HG02571 (cell line): ENCODE results near the gene STARD9.
"Not testable (repeated sequence)": the region's sequence is repeated elsewhere in the genome, so short reads cannot be mapped to it uniquely, and the experiment has no call there.

Experiments used
- ATAC-seq: cut with Tn5 transposase; IDR thresholded peaks from one replicate; pipeline ENCODE4 v1.9.1; 2021; ENCODE audit warnings: mild to moderate bottlenecking, moderate library complexity; ENCODE audit not compliant: unreplicated experiment

STARD9 gene

GRCh38 chr15:42584031-42584765 is 8.8 kb downstream of the STARD9 start:
- ATAC-seq = no peak

DNA sequence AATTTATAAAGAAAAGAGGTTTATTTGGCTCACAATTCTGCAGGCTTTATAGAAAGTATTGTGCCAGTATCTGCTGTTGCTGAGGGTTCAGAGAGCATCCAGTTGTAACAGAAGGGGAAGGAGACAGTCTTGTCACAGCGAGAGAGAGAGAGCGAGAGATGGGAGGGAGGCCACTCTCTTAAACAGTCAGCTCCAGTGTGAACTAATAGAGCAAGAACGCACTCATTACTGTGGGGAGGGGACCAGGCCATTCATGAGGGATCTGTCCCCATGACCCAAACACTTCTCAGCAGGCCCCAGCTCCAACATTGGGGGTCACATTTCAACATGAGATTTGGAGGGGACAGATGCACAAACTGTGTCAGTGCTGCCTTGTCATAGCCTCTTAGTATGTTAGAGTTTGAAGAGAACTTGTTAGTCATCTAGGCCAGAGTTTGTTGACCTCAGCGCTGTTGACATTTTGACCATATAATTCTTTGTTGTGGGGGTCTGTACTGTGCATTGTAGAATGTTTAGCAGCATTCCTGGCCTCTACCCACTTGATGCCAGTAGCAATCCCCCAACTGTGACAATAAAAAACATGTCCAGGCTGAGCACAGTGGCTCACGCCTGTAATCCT is 15.3 kb downstream of the STARD9 start:
- ATAC-seq = no peak

GRCh38 chr15:42591238-42591934 is 16.0 kb downstream of the STARD9 start:
- no peak for ATAC-seq

DNA sequence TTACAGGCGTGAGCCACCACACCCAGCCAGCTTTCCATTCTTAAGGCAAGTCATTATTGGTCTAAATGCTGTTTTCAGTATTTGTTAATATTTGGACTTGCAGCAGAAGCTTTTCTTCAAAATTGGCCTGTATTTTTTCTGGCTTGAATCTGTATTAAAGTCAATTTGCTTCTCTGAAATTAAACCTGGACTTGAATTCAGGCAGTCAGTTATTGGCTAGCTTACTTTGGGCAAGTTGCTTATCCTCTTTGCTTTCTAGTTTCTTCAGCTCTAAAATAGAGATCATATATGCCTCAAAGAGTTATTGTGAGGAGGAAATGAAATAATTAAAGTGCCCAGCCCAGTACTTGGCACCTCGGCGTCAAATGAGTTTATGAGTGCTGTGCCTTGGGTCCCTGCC is 17.3 kb downstream of the STARD9 start:
- no peak for ATAC-seq

DNA sequence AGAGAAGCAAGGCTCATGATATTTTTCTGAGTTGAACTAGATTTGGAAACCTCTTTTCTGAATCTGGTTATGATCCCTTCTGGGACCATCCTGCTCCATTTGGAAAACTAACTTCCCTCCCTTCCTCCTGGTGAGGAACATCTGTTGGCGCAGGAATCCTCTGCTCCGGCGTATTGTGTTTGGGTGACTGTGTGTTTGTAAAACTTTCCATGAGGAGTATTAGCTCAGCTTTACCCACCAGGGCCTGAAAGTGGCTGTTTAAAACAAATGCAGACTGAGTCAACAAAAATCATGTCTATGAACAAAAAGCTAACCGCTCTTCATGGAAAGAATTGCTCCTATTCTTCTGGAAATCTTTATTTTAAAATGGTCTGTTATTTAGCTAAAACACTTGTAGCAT is 17.7 kb downstream of the STARD9 start:
- no peak for ATAC-seq

GRCh38 chr15:42594095-42594494 is 18.7 kb downstream of the STARD9 start:
- no peak for ATAC-seq

DNA sequence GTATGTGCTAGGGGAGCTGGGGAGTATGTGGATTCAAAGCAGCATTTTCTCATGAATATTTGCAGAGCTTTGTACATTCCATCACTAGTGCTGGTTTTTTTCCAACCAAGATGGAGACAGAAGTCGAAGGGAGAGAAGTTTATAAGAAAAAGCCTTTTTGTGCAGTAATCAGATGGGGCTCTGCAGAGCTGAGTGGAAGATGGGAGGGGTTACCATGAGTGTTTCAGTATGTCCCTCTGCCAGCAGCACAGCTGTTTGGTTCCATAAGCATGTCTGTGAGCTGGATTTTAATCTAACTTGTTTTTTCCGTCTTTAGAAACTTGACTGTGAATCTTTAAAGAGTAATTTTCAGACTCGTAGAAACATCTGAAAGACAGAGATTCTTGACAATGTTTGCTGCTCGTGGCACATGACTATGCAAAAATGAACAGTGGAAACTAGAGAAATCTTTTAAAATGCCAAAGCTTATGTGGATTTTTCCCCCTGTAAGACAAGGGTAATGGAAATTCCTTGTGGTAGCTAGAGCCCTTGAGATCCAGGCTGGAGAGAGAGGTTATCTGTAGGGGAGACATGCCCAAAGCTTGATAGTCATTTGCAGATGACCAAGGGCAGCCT is 20.3 kb downstream of the STARD9 start:
- ATAC-seq = no peak

GRCh38 chr15:42601316-42601715 is 25.9 kb downstream of the STARD9 start:
- ATAC-seq = not testable (repeated sequence)

DNA sequence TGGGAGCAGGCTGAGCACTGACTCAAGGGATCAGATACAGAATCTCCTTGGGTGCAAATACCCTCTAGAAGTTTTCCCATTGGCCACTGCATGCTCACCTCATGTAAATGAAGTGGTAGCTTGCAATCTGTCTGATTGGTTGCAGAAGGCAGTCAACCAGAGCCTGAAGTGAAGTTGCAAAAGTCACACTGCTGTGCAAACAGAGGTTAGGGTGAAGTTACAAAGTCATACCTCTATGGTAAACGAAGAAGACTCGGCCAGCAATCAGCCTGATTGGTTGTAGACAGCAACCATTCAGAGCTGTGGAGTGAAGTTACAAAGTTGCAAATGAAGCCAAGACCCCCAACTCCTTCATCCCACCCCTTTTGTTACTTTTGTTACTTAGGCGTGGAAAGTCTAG is 27.1 kb downstream of the STARD9 start:
- ATAC-seq = no peak

- no peak for ATAC-seq
Measured at GRCh38 chr15:42603978-42604377, 28.6 kb downstream of the STARD9 start.

- no peak for ATAC-seq
Measured at GRCh38 chr15:42604894-42605744, 29.7 kb downstream of the STARD9 start.

DNA sequence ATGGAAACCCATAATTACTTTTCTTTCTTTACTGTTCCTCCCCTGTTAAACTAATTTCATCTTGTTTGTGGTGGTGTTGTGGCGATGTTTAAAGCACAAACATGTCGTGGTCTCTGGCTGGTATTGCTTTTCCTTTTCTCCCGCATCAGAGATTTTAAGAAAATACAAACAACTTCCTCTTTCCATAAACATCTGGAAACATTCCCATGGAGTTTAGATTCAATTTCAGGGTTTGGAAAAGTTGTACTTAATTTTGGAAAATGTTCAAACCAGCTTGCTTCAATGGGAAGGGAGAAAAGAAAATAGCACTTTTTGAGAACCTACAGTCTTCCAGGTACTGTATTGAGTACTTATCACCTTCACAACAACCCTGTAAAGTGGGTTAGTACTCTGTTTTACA is 30.4 kb downstream of the STARD9 start:
- ATAC-seq = no peak

- no peak for ATAC-seq
Measured at GRCh38 chr15:42608110-42608531, 32.7 kb downstream of the STARD9 start.

DNA sequence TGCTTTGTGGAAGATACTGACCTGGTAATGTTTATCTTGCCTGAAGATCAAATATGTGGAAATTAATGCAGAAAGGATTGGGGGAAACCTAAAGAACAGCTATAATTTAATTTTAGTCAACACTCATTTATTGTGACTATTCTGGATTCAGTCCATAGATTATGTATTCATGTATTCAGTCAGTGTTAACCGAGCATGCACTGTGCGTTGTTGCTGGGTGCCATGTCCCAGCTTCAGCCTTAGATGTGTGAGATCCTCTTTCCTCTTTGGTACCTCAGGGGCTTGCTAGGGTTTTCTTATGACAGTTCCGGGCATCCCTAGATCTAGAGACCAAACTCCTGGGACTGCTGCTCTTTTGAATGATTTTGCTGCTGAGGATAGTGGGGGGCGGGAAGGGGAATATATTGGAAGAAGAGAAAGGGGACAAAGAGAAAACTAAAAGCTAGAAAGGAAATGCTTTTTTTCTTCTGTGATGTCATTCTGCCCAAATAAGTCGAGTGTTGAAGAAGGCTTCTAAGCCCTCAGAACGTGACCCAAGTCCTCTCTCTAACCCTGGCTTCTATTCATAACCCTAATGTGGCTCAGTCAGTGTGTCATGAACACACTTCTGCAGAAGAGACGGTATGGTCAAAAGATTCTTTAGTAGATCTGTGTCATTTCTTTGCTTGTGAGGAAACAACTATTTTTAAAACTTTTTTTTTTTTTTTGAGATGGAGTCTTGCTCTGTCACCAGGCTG is 33.5 kb downstream of the STARD9 start:
- ATAC-seq = no peak

GRCh38 chr15:42611532-42611931 is 36.1 kb downstream of the STARD9 start:
- ATAC-seq = no peak

DNA sequence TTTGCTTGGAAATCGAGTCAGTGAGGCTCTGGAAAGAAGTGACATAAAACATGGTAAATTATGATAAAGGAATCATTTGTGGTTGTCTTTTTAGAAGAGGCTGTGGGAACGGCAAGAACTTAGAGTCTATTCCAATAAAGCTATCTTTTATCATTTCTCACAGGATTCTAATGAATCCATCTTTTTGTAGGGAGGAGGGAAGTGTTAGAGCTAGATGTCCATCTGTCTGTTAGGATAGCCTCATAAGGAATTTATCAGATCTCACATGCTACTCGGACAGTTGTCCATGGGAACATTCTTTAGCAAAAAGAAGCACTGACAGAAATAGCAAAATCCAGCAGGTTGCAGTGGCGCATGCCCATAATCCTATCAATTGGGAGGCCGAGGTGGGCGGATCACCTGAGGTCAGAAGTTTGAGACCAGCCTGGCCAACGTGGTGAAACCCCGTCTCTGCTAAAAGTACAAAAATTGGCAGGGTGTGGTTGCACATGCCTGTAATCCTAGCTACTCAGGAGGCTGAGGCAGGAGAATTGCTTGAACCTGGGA is 37.0 kb downstream of the STARD9 start:
- ATAC-seq = no peak

GRCh38 chr15:42616107-42616506 is 40.7 kb downstream of the STARD9 start:
- ATAC-seq = no peak

- ATAC-seq = no peak
Measured at GRCh38 chr15:42619656-42620371, 44.4 kb downstream of the STARD9 start.

GRCh38 chr15:42621386-42621785 is 46.0 kb downstream of the STARD9 start:
- ATAC-seq = no peak
